ENCODE results near the gene INHBC. TPM values are rescaled to one million over a fixed set of nuclear protein-coding genes. Genes with fewer than 3 reads are reported as not detected.
"Not testable (repeated sequence)": the region's sequence is repeated elsewhere in the genome, so short reads cannot be mapped to it uniquely, and the experiment has no call there.

The INHBC gene
- total and polyA plus RNA-seq, 10 donors, result 0.19 TPM; not detected in 9

DNA sequence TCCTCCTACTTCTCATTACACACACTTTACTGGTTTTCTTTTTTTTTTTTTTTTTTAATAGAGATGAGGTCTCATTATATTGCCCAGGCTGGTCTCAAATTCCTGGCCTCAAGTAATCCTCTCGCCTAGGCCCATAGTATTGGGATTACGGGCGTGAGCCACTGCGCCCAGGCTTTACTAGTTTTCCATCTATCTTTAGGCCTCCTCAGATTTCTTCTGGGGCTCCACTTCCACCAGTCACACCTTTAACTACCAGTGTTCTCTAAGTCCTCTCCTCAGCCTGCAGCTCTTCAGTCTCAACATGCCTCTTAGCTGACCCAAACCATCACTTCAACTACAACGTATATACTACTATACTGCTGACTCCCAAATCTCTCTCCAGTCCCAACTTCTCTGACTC lies 14.1 kb upstream of the INHBC start:
- Histone ChIP-seq H3K9me3 (no peaks in the 10 kb centered on the region), H3K27ac (no peak overlapping the region), H3K4me3 (no peak overlapping the region), H3K36me3 (peaks cover 0 to 63% (median 12%) of the 10 kb centered on the region in 6 donors), H3K27me3 (replicated peaks in 1 of 7) (no peaks in the 10 kb centered on the region), H3K4me1 (peaks cover 0 to 33% (median 13%) of the 10 kb centered on the region in 6 donors)
- intact Hi-C loops (cut with DNase I; ENCODE audit: low total_unique reads), result no loop called here
- TF ChIP-seq, protein P1, sequence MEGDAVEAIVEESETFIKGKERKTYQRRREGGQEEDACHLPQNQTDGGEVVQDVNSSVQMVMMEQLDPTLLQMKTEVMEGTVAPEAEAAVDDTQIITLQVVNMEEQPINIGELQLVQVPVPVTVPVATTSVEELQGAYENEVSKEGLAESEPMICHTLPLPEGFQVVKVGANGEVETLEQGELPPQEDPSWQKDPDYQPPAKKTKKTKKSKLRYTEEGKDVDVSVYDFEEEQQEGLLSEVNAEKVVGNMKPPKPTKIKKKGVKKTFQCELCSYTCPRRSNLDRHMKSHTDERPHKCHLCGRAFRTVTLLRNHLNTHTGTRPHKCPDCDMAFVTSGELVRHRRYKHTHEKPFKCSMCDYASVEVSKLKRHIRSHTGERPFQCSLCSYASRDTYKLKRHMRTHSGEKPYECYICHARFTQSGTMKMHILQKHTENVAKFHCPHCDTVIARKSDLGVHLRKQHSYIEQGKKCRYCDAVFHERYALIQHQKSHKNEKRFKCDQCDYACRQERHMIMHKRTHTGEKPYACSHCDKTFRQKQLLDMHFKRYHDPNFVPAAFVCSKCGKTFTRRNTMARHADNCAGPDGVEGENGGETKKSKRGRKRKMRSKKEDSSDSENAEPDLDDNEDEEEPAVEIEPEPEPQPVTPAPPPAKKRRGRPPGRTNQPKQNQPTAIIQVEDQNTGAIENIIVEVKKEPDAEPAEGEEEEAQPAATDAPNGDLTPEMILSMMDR (IDR thresholded peaks at IDR 0.05 in 8 of 11, conservative IDR thresholded peaks at IDR 0.05 in 3 of 11), result no peak
- no peak for DNase-seq
- 94 to 98% (median 97%) methylated on average over 5 of the region's 5 CpGs for WGBS, 5 donors

- WGBS, 5 donors, result 96 to 98% (median 97%) methylated on average over 10 of the region's 10 CpGs
These were observed 7.6 kb upstream of the INHBC start for GRCh38 chr12:57426948-57427347.

GRCh38 chr12:57428965-57429364 lies 5.6 kb upstream of the INHBC start:
- peaks cover 0 to 32% (median 26%) of the 10 kb centered on the region in 6 donors for H3K4me1 ChIP-seq
- peak overlapping the region; percentile 14 to 98 (median 96) for H3K27ac ChIP-seq
- peak overlapping the region in 1 of 8 donors; percentile 85 for H3K4me3 ChIP-seq
- no peaks in the 10 kb centered on the region for H3K27me3 ChIP-seq (replicated peaks in 1 of 7)
- TF ChIP-seq POLR2AphosphoS5 (IDR thresholded peaks at IDR 0.05), result no peak
- TF ChIP-seq POLR2A (IDR thresholded peaks at IDR 0.05), result no peak
- TF ChIP-seq, protein P1 (IDR thresholded peaks at IDR 0.05 in 8 of 11, conservative IDR thresholded peaks at IDR 0.05 in 3 of 11), result no peak
- WGBS, 5 donors, result 81 to 98% (median 85%) methylated on average over 6 of the region's 6 CpGs
- intact Hi-C loops (cut with DNase I; ENCODE audit: low total_unique reads), result no loop called here
- DNase-seq, result no peak
- no peaks in the 10 kb centered on the region for H3K9me3 ChIP-seq
- H3K36me3 ChIP-seq, result peaks cover 0 to 21% (median 0%) of the 10 kb centered on the region in 6 donors

More at GRCh38 chr12:57426948-57427347, 7.6 kb upstream of the INHBC start:
- intact Hi-C loops (cut with DNase I; ENCODE audit: low total_unique reads); DNase-seq; H3K4me3 ChIP-seq; H3K27me3 ChIP-seq (replicated peaks in 1 of 7); H3K27ac ChIP-seq; H3K9me3 ChIP-seq: not testable (repeated sequence)
- Histone ChIP-seq H3K36me3 (peaks cover 0 to 41% (median 9%) of the 10 kb centered on the region in 6 donors), H3K4me1 (peaks cover 0 to 32% (median 26%) of the 10 kb centered on the region in 6 donors)

DNA sequence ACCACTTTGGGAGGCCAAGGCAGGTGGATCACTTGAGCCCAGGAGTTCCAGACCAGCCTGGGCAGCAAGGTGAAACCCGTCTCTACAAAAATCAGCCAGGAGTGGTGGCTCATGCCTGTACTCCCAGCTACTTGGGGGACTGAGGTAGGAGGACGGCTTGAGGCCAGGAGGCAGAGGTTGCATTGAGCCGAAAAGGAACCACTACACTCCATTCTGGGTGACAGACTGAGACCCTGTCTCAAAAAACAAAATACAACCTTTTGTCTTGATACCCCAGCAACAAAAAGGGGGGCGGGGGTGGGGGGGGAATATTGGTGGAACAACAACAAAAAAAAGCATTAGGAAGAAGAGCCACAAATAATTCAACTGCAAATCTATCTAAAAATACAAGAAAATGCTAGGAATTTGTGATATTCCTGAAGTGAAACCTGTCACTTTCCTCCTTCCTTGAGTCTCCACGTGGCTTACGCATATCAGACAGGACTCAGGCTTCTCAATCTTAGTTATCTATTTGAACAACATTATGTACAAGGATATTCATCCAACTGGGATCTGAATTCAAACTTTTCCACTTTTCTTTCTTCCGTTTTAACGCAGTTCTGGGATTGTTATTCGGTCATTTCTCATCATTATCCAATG lies 5.0 kb upstream of the INHBC start:
- Histone ChIP-seq H3K9me3 (no peaks in the 10 kb centered on the region), H3K27ac (peak overlapping the region; percentile 81 to 98 (median 96)), H3K4me1 (peaks cover 0 to 32% (median 26%) of the 10 kb centered on the region in 6 donors), H3K27me3 (replicated peaks in 1 of 7) (no peaks in the 10 kb centered on the region), H3K4me3 (peak overlapping the region; percentile 48 to 85 (median 56)), H3K36me3 (peaks cover 0 to 16% (median 0%) of the 10 kb centered on the region in 6 donors)
- intact Hi-C loops (cut with DNase I; ENCODE audit: low total_unique reads), result no loop called here
- DNase-seq, result no peak
- 30 to 42% (median 34%) methylated on average over 9 of the region's 9 CpGs for WGBS, 5 donors
- TF ChIP-seq, protein P1 (IDR thresholded peaks at IDR 0.05 in 8 of 11, conservative IDR thresholded peaks at IDR 0.05 in 3 of 11), result no peak
- TF ChIP-seq POLR2A (IDR thresholded peaks at IDR 0.05) (no peak), POLR2AphosphoS5 (IDR thresholded peaks at IDR 0.05) (no peak)

Data from spleen (tissue), 11 donors.